Keratinocyte (primary cell): ENCODE results near the gene TMEFF2. TPM values are rescaled to one million over a fixed set of nuclear protein-coding genes. Genes with fewer than 3 reads are reported as not detected.

Experiments
- DNase-seq: peaks from one replicate; pipeline ENCODE4 v3.0.0-alpha.2; 2011; ENCODE audit warnings: low read depth, missing footprints, low spot score
- FAIRE-seq: peaks from 2 replicates; lab custom pipeline; 2011; peaks lifted over from hg19 to GRCh38; lab: Jason Lieb, UNC
- H2AFZ ChIP-seq: 2 replicates; pipeline ENCODE4 v1.6.0; 2012; ENCODE audit warnings: low read length, control low read depth, inconsistent platforms; ENCODE audit not compliant: control insufficient read depth
- H3K27ac ChIP-seq: 2 replicates; pipeline ENCODE4 v1.5.1; 2011; ENCODE audit warnings: low read length; ENCODE audit not compliant: control insufficient read depth, insufficient read depth
- H3K27me3 ChIP-seq: 3 replicates; pipeline ENCODE4 v1.6.0; 2011; ENCODE audit warnings: low read length; ENCODE audit not compliant: control insufficient read depth, insufficient read depth; ENCODE audit errors: extremely low read depth
- H3K36me3 ChIP-seq, 2 experiments: 2 replicates in 1 of 2; 3 replicates in 1 of 2; pipeline ENCODE4 v1.5.1; 2011; ENCODE audit warnings: low read length in 2 of 2, mild to moderate bottlenecking in 1 of 2; ENCODE audit not compliant: control insufficient read depth in 2 of 2, insufficient read depth in 2 of 2; ENCODE audit errors: extremely low read depth in 1 of 2
- H3K4me1 ChIP-seq: 3 replicates; pipeline ENCODE4 v1.5.1; 2011; ENCODE audit warnings: low read length; ENCODE audit not compliant: control insufficient read depth, insufficient read depth; ENCODE audit errors: extremely low read depth
- H3K4me2 ChIP-seq: 3 replicates; pipeline ENCODE4 v1.6.0; 2011; ENCODE audit warnings: low read depth, low read length; ENCODE audit not compliant: control insufficient read depth, insufficient read depth; ENCODE audit errors: extremely low read depth
- H3K4me3 ChIP-seq, 3 experiments: fragments of 200-600 bp in 1 of 3; sonication (generic) in 1 of 3; 2 replicates in 2 of 3; 3 replicates in 1 of 3; pipeline ENCODE4 v1.5.1; 2011 to 2016; ENCODE audit warnings: low read length in 3 of 3, mild to moderate bottlenecking in 3 of 3, control low read depth in 2 of 3, inconsistent platforms in 1 of 3, low read depth in 1 of 3, mixed read lengths in 1 of 3, mixed run types in 1 of 3, moderate library complexity in 1 of 3; ENCODE audit not compliant: control insufficient read depth in 2 of 3, insufficient read depth in 2 of 3; ENCODE audit errors: extremely low read depth in 1 of 3
- H3K79me2 ChIP-seq: 2 replicates; pipeline ENCODE4 v1.6.0; 2012; ENCODE audit warnings: low read length; ENCODE audit not compliant: control insufficient read depth, insufficient read depth
- H3K9ac ChIP-seq: 3 replicates; pipeline ENCODE4 v1.6.0; 2011; ENCODE audit warnings: low read length; ENCODE audit not compliant: control insufficient read depth, insufficient read depth; ENCODE audit errors: extremely low read depth
- H3K9me1 ChIP-seq: 3 replicates; pipeline ENCODE4 v1.6.0; 2011; ENCODE audit warnings: low read length; ENCODE audit not compliant: control insufficient read depth, insufficient read depth; ENCODE audit errors: extremely low read depth
- H3K9me3 ChIP-seq: 2 replicates; pipeline ENCODE4 v1.5.1; 2012; ENCODE audit warnings: low read depth, low read length; ENCODE audit not compliant: control insufficient read depth
- H4K20me1 ChIP-seq: 3 replicates; pipeline ENCODE4 v1.6.0; 2011; ENCODE audit warnings: low read length; ENCODE audit not compliant: control insufficient read depth, insufficient read depth; ENCODE audit errors: extremely low read depth
- EZH2 ChIP-seq: IDR thresholded peaks from one replicate; pipeline ENCODE4 v1.6.1; 2012; ENCODE audit warnings: inconsistent platforms, mild to moderate bottlenecking, low read length, moderate library complexity
- dilution Hi-C: fragments of 300-500 bp; cut with MboI; formaldehyde crosslinking; loops from one replicate; pipeline ENCODE4 v1.7.0; 2020; ENCODE audit warnings: low sequenced_read_pairs; ENCODE audit not compliant: extremely low pct_ligation_motif_present
- polyA plus RNA-seq, 5 experiments: library from polyadenylated mRNA; depleted of rRNA in 3 of 5; stranded (reverse) in 3 of 5; stranded (forward) in 1 of 5; unstranded in 1 of 5; fragments of >200 nt; gene quantifications; 1 replicate in 1 of 5; 2 replicates in 3 of 5; 3 replicates in 1 of 5; pipeline versions ENCODE4 v1.2.1 to v1.2.3, GENCODE V29; 2011 to 2012; ENCODE audit warnings: missing spikeins in 2 of 5, low read depth in 1 of 5, low replicate concordance in 1 of 5
- TF ChIP-seq, protein P1 (sequence below), 3 experiments: IDR thresholded peaks in 1 of 3; conservative IDR thresholded peaks in 1 of 3; optimal IDR thresholded peaks in 1 of 3; 2 replicates in 2 of 3; 3 replicates in 1 of 3; pipeline versions ENCODE3 to v1.5.1; 2011; ENCODE audit warnings: low read length in 3 of 3, mild to moderate bottlenecking in 3 of 3, moderate library complexity in 2 of 3, control low read depth in 1 of 3, inconsistent platforms in 1 of 3; ENCODE audit not compliant: insufficient read depth in 2 of 3; ENCODE audit errors: extremely low read depth in 1 of 3

The TMEFF2 gene
- polyA plus RNA-seq, 1 donor (not counting 4 experiments of a cell fraction or from before 2014, with no cell fraction given), result not detected

DNA sequence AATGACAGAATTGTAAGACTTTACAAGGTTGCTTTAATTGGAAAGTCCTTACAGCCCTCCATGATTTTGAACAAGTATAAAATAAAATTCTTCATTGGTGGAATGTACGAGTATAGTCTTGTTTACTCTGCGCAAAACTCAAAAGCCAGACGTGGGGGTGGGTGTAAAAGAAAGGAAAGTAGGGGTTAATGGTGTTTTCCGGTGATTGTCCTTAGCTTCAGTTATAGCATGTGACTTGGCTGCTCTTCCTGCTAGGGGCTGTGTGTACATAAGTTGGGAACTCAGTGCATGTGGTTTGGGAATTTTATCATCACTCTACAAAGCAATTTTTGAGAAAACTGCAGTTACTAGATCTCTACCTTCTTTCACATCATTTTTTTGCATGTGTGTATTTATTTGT lies 265.4 kb downstream of the TMEFF2 start:
- FAIRE-seq, result no peak
- no peak overlapping the region for H3K4me2 ChIP-seq

DNA sequence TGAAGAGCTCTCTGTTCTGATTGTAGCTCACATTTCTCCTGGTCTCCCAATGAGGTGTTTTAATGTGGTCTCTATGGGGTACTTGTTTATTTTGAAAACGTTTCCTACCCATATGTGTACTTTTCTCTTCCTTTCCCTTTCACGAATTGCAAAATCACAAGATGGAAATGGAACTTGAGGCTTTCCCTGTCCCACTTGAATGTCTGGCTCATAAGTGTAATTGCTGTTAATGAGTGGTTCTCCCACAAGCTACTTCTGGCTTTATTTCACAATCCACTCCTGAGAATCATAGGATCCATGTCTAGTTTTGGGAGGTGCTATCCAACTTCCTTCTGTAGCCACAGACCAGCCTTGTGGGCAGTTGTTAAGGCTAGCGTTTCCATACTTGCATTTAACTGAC lies 266.7 kb downstream of the TMEFF2 start:
- FAIRE-seq (no peak), DNase-seq (no peak)
- no peak for TF ChIP-seq EZH2
- TF ChIP-seq, protein P1, sequence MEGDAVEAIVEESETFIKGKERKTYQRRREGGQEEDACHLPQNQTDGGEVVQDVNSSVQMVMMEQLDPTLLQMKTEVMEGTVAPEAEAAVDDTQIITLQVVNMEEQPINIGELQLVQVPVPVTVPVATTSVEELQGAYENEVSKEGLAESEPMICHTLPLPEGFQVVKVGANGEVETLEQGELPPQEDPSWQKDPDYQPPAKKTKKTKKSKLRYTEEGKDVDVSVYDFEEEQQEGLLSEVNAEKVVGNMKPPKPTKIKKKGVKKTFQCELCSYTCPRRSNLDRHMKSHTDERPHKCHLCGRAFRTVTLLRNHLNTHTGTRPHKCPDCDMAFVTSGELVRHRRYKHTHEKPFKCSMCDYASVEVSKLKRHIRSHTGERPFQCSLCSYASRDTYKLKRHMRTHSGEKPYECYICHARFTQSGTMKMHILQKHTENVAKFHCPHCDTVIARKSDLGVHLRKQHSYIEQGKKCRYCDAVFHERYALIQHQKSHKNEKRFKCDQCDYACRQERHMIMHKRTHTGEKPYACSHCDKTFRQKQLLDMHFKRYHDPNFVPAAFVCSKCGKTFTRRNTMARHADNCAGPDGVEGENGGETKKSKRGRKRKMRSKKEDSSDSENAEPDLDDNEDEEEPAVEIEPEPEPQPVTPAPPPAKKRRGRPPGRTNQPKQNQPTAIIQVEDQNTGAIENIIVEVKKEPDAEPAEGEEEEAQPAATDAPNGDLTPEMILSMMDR (optimal IDR thresholded peaks at IDR 0.05 in 1 of 3, IDR thresholded peaks at IDR 0.05 in 1 of 3, conservative IDR thresholded peaks at IDR 0.05 in 1 of 3; ENCODE audit: extremely low read depth in 1 of 3, insufficient read depth in 2 of 3, low read length in 3 of 3), result no peak
- Histone ChIP-seq H3K9me1 (no peaks in the 10 kb centered on the region), H3K4me3 (no peak overlapping the region), H2AFZ (no peak overlapping the region), H4K20me1 (no peaks in the 10 kb centered on the region), H3K4me2 (no peak overlapping the region), H3K79me2 (no peaks in the 10 kb centered on the region), H3K9ac (no peak overlapping the region), H3K9me3 (no peaks in the 10 kb centered on the region), H3K27ac (no peak overlapping the region), H3K4me1 (no peaks in the 10 kb centered on the region), H3K36me3 (no peaks in the 10 kb centered on the region), H3K27me3 (no peaks in the 10 kb centered on the region)
- dilution Hi-C loops, result no loop called here

More for the DNA sequence above, 265.4 kb downstream of the TMEFF2 start:
- no peak for TF ChIP-seq EZH2
- TF ChIP-seq, protein P1 (optimal IDR thresholded peaks at IDR 0.05 in 1 of 3, IDR thresholded peaks at IDR 0.05 in 1 of 3, conservative IDR thresholded peaks at IDR 0.05 in 1 of 3; ENCODE audit: extremely low read depth in 1 of 3, insufficient read depth in 2 of 3, low read length in 3 of 3), result no peak
- Histone ChIP-seq H3K9me3 (no peaks in the 10 kb centered on the region), H3K4me3 (no peak overlapping the region), H2AFZ (no peak overlapping the region), H3K9me1 (no peaks in the 10 kb centered on the region), H3K27me3 (no peaks in the 10 kb centered on the region), H3K79me2 (no peaks in the 10 kb centered on the region), H3K4me1 (no peaks in the 10 kb centered on the region), H3K27ac (no peak overlapping the region), H3K9ac (no peak overlapping the region), H3K36me3 (no peaks in the 10 kb centered on the region), H4K20me1 (no peaks in the 10 kb centered on the region)
- no peak for DNase-seq
- dilution Hi-C loops, result no loop called here
